Endothelial cell of umbilical vein (primary cell): ENCODE measurements around the gene LARP7.
"Not testable (repeated sequence)": the region's sequence is repeated elsewhere in the genome, so short reads cannot be mapped to it uniquely, and the experiment has no call there.

Experiments
- CTCF ChIP-seq, 2 donors: IDR thresholded peaks; 1 replicate in 1 of 2; 2 replicates in 1 of 2; pipeline ENCODE4 v1.5.1; 2011; ENCODE audit warnings: low read length in 2 of 2, mild to moderate bottlenecking in 2 of 2, moderate library complexity in 2 of 2, control low read depth in 1 of 2, inconsistent platforms in 1 of 2, low read depth in 1 of 2; ENCODE audit not compliant: insufficient read depth in 1 of 2; ENCODE audit errors: extremely low read depth in 1 of 2
- EZH2 ChIP-seq: IDR thresholded peaks from 2 replicates; pipeline ENCODE4 v1.6.1; 2012; ENCODE audit warnings: borderline replicate concordance, low read depth, mild to moderate bottlenecking, moderate library complexity, low read length, inconsistent platforms; ENCODE audit not compliant: severe bottlenecking
- FOS ChIP-seq: IDR thresholded peaks from 2 replicates; pipeline ENCODE4 v1.6.1; 2011; ENCODE audit warnings: mild to moderate bottlenecking, low read length, moderate library complexity, borderline replicate concordance; ENCODE audit not compliant: insufficient read depth
- JUN ChIP-seq: IDR thresholded peaks from 2 replicates; pipeline ENCODE4 v1.6.1; 2011; ENCODE audit warnings: borderline replicate concordance, low read depth; ENCODE audit not compliant: insufficient read length, insufficient read depth
- MAX ChIP-seq: IDR thresholded peaks from 2 replicates; pipeline ENCODE4 v1.6.1; 2011; ENCODE audit not compliant: insufficient read depth, insufficient read length
- MYC ChIP-seq: IDR thresholded peaks from one replicate; pipeline ENCODE4 v1.6.1; 2011; ENCODE audit warnings: mild to moderate bottlenecking, low read depth, low read length
- POLR2A ChIP-seq: IDR thresholded peaks from 2 replicates; pipeline ENCODE4 v1.6.1; 2012; ENCODE audit warnings: low read depth, mild to moderate bottlenecking, control low read depth, low read length
- POLR2AphosphoS5 ChIP-seq: IDR thresholded peaks from 2 replicates; pipeline ENCODE4 v1.6.1; 2012; ENCODE audit warnings: low read depth, mild to moderate bottlenecking, control low read depth, low read length, moderate library complexity; ENCODE audit not compliant: insufficient read depth

- TF ChIP-seq CTCF (IDR thresholded peaks at IDR 0.05; ENCODE audit: extremely low read depth in 1 of 2, insufficient read depth in 1 of 2, low read depth in 1 of 2, low read length in 2 of 2); POLR2A; MAX; EZH2; POLR2AphosphoS5; JUN; FOS; MYC: not testable (repeated sequence)
Measured at GRCh38 chr4:112644595-112645535, 7.9 kb downstream of the LARP7 start.
